Amygdala (tissue), 56 donors: ENCODE data around the gene GAL3ST2.

Source experiments
- DNase-seq, 56 donors: peaks; one replicate each; lab custom pipeline; 2025; lab: John Stamatoyannopoulos, UW

Gene GAL3ST2

DNA sequence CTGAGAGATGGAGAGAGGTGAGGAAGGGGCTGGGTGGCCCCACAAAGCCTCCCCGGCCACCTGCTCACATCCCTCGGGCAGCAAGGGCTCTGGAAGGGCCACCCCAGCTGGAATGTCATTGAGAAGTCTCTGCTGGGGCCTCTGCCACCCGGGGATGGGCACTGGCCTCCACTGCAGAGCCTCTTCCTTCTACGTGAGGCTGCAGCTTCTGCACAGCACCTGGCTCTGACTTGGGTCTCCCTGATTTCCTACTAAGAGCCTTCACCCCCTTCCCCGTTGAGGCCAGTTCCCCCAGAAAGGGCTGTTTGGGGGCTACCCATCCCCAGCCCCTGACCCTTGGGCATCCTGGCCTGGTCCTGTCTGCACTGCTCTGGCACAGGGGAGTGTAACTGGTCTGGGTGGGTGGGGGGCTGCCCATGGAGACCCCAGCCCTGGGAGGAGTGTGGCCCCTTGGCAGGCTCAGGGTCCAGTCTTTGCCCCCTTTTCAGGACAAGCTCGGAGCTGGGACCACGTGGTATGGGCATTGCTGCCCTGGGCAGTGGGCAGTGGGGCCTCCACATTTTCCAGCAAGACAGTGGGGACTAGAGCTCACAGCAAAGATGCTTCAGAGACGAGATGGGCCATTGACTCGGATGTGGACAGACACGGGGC, 76.5 kb downstream of the GAL3ST2 start:
- no peak for DNase-seq
